Cardiac muscle cell (in vitro differentiated cells and primary cell): ENCODE results near the gene PCP4L1. TPM values are rescaled to one million over a fixed set of nuclear protein-coding genes. Genes with fewer than 3 reads are reported as not detected.

Experiments used
- DNase-seq, 2 donors: peaks; one replicate each; pipeline versions ENCODE4 v3.0.0 to v3.0.0-alpha.2; 2010 to 2017; ENCODE audit warnings: low read depth in 1 of 2, low spot score in 1 of 2
- H3K27ac ChIP-seq: fragments of 200-600 bp; sonication (generic); 2 replicates; pipeline ENCODE4 v1.5.1; 2016
- H3K27me3 ChIP-seq: fragments of 200-600 bp; sonication (generic); 2 replicates; pipeline ENCODE4 v1.6.0; 2016; ENCODE audit warnings: control low read depth
- H3K36me3 ChIP-seq: fragments of 200-600 bp; sonication (generic); 2 replicates; pipeline ENCODE4 v1.5.1; 2016; ENCODE audit warnings: control low read depth
- H3K4me1 ChIP-seq: fragments of 200-600 bp; sonication (generic); 2 replicates; pipeline ENCODE4 v1.8.1; 2017; ENCODE audit warnings: low read depth, mild to moderate bottlenecking, mixed run types
- H3K4me3 ChIP-seq: fragments of 200-600 bp; sonication (generic); 2 replicates; pipeline ENCODE4 v1.5.1; 2016; ENCODE audit warnings: mild to moderate bottlenecking
- H3K9me3 ChIP-seq: fragments of 200-600 bp; sonication (generic); 2 replicates; pipeline ENCODE4 v1.5.1; 2017; ENCODE audit warnings: low read depth, mild to moderate bottlenecking, control low read depth
- polyA plus RNA-seq: library from polyadenylated mRNA; unstranded; fragments of >200 nt; fragmentation: Nextera tagmentation; extraction: Ambion mirVana; gene quantifications from 2 replicates; pipeline ENCODE4 v1.2.1, GENCODE V29; 2016
- total RNA-seq: library from RNA; depleted of rRNA; stranded (reverse); fragments of >200 nt; gene quantifications from 2 replicates; pipeline ENCODE4 v1.2.3, GENCODE V29; 2016
- TF ChIP-seq, protein P1 (sequence below): IDR thresholded peaks from 2 replicates; pipeline ENCODE4 v1.5.1; 2012; ENCODE audit warnings: low read depth, mild to moderate bottlenecking, low read length

Gene PCP4L1
- total and polyA plus RNA-seq, 2 experiments from 2014 or later, result 0.21 TPM; not detected in 1

GRCh38 chr1:161266836-161267235 lies 8.3 kb downstream of the PCP4L1 start:
- TF ChIP-seq, protein P1, sequence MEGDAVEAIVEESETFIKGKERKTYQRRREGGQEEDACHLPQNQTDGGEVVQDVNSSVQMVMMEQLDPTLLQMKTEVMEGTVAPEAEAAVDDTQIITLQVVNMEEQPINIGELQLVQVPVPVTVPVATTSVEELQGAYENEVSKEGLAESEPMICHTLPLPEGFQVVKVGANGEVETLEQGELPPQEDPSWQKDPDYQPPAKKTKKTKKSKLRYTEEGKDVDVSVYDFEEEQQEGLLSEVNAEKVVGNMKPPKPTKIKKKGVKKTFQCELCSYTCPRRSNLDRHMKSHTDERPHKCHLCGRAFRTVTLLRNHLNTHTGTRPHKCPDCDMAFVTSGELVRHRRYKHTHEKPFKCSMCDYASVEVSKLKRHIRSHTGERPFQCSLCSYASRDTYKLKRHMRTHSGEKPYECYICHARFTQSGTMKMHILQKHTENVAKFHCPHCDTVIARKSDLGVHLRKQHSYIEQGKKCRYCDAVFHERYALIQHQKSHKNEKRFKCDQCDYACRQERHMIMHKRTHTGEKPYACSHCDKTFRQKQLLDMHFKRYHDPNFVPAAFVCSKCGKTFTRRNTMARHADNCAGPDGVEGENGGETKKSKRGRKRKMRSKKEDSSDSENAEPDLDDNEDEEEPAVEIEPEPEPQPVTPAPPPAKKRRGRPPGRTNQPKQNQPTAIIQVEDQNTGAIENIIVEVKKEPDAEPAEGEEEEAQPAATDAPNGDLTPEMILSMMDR, result no peak
- Histone ChIP-seq H3K4me3 (no peak overlapping the region), H3K4me1 (peaks cover 14% of the 10 kb centered on the region), H3K36me3 (no peaks in the 10 kb centered on the region), H3K27me3 (peaks cover 5% of the 10 kb centered on the region), H3K27ac (peak overlapping the region; percentile 85), H3K9me3 (no peaks in the 10 kb centered on the region)
- DNase-seq, result no peak

DNA sequence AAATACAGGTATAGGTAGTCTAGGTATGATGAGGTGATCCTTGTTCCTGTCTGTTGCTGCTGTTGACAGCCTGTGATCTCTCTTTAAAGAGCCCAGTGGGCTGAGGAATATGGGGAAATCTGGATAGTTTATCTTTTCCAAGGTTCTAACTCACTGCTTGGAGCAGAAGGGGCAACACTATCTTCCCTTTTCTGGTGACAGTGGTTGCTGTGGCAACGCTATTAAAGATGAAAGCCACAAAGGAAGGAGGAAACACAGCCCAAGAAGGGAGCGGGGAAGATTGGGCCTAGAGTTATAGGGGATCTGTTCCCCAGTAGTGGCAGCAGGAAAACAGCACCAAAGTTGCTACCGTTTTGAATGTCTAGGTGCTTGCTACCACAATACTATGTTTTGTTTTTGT lies 8.8 kb downstream of the PCP4L1 start:
- Histone ChIP-seq H3K36me3 (no peaks in the 10 kb centered on the region), H3K27me3 (peaks cover 3% of the 10 kb centered on the region), H3K27ac (peak overlapping the region; percentile 85), H3K9me3 (no peaks in the 10 kb centered on the region), H3K4me3 (no peak overlapping the region), H3K4me1 (peaks cover 14% of the 10 kb centered on the region)
- no peak for DNase-seq
- TF ChIP-seq, protein P1, result no peak

GRCh38 chr1:161273402-161273801 lies 14.9 kb downstream of the PCP4L1 start:
- Histone ChIP-seq H3K27me3 (no peaks in the 10 kb centered on the region), H3K36me3 (no peaks in the 10 kb centered on the region), H3K9me3 (no peaks in the 10 kb centered on the region), H3K27ac (no peak overlapping the region), H3K4me1 (no peaks in the 10 kb centered on the region), H3K4me3 (no peak overlapping the region)
- TF ChIP-seq, protein P1, result no peak
- DNase-seq, result no peak

- TF ChIP-seq, protein P1, result no peak
- H3K4me3 ChIP-seq, result no peak overlapping the region
- no peak overlapping the region for H3K27ac ChIP-seq
- H3K4me1 ChIP-seq, result no peaks in the 10 kb centered on the region
- peak in 1 of 2 donors; percentile 30 for DNase-seq
- H3K27me3 ChIP-seq, result no peaks in the 10 kb centered on the region
- no peaks in the 10 kb centered on the region for H3K36me3 ChIP-seq
- no peaks in the 10 kb centered on the region for H3K9me3 ChIP-seq
Measured at GRCh38 chr1:161274874-161275273, 16.3 kb downstream of the PCP4L1 start.

GRCh38 chr1:161282991-161283390 lies 24.4 kb downstream of the PCP4L1 start:
- H3K27me3 ChIP-seq, result no peaks in the 10 kb centered on the region
- no peak overlapping the region for H3K27ac ChIP-seq
- no peak overlapping the region for H3K4me3 ChIP-seq
- H3K4me1 ChIP-seq, result no peaks in the 10 kb centered on the region
- DNase-seq, result no peak
- no peaks in the 10 kb centered on the region for H3K36me3 ChIP-seq
- H3K9me3 ChIP-seq, result no peaks in the 10 kb centered on the region
- TF ChIP-seq, protein P1, result no peak

DNA sequence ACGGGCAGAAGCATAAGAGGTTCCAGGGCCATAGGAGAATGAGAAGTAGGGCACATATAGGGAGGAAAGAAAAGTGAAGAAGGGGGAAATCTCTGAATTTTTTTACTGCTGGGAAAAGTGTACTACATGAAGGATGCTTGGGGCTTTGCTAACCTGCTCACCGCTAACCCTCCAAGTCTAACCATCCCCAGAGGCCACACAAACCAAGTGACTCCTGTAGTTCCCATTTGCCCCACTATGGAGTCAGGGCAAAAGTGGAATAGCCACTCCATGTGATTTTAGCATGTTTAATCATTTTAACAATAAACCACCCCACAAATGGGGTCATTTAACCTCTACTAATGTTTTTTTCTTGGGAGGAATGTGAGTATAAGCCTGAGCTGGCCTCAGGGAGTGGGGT lies 26.6 kb downstream of the PCP4L1 start:
- no peaks in the 10 kb centered on the region for H3K9me3 ChIP-seq
- H3K4me1 ChIP-seq, result no peaks in the 10 kb centered on the region
- peaks cover 4% of the 10 kb centered on the region for H3K27me3 ChIP-seq
- H3K27ac ChIP-seq, result no peak overlapping the region
- no peak for DNase-seq
- H3K4me3 ChIP-seq, result no peak overlapping the region
- no peaks in the 10 kb centered on the region for H3K36me3 ChIP-seq
- TF ChIP-seq, protein P1, result no peak
